Measurements from ENCODE around the gene CRYBB1. TPM values are rescaled to one million over a fixed set of nuclear protein-coding genes. Genes with fewer than 3 reads are reported as not detected.

The CRYBB1 gene
- polyA plus RNA-seq, 1 of the 3 experiments (the other 2 are of a cell fraction) = 0.05 TPM

GRCh38 chr22:26620197-26620596, 2.4 kb upstream of the CRYBB1 start:
- Histone ChIP-seq H3K36me3 (replicated peaks in 1 of 2; ENCODE audit: control insufficient read depth in 1 of 2, insufficient read depth in 2 of 2, low read length in 1 of 2) (no peaks in the 10 kb centered on the region), H3K4me3 (ENCODE audit: low read depth in 2 of 2, low read length in 1 of 2) (no peak overlapping the region), H3K4me1 (ENCODE audit: control insufficient read depth in 1 of 2, insufficient read depth in 2 of 2, low read depth in 1 of 2, low read length in 1 of 2) (peaks cover 0 to 23% of the 10 kb centered on the region in 2 experiments; a peak in 3 of 4 replicates), H3K27ac (ENCODE audit: low read depth in 2 of 2, low read length in 1 of 2) (no peak overlapping the region), H3K9me3 (no peaks in the 10 kb centered on the region), H3K4me2 (no peak overlapping the region), H3K9me2 (no peaks in the 10 kb centered on the region), H4K20me1 (ENCODE audit: insufficient read depth) (no peaks in the 10 kb centered on the region), H2AFZ (ENCODE audit: low read depth) (no peak overlapping the region), H3K79me2 (ENCODE audit: insufficient read depth) (no peaks in the 10 kb centered on the region), H3F3A (replicated peaks; ENCODE audit: insufficient read depth) (no peaks in the 10 kb centered on the region), H3K27me3 (ENCODE audit: insufficient read depth) (no peaks in the 10 kb centered on the region; the same call in 1 of the 2 replicates), H3K9ac (no peak overlapping the region)
- WGBS (ENCODE audit: low lambda C conversion rate) = 88% methylated on average over 2 of the region's 2 CpGs
- no peak for DNase-seq
- TF ChIP-seq SIN3A (IDR thresholded peaks at IDR 0.05; ENCODE audit: borderline replicate concordance, low read depth, low read length) (no peak), TCF12 (IDR thresholded peaks at IDR 0.05) (no peak), RCOR1 (IDR thresholded peaks at IDR 0.05; ENCODE audit: low read length) (no peak), IRF3 (IDR thresholded peaks at IDR 0.05; ENCODE audit: low read depth, low read length) (no peak), RFX5 (IDR thresholded peaks at IDR 0.05; ENCODE audit: low read length) (no peak), RAD21 (IDR thresholded peaks at IDR 0.05; ENCODE audit: low read length) (no peak), NFIC (IDR thresholded peaks at IDR 0.05; ENCODE audit: borderline replicate concordance) (no peak), TEAD4 (IDR thresholded peaks at IDR 0.05; ENCODE audit: borderline replicate concordance, insufficient read depth) (no peak), POLR2AphosphoS5 (IDR thresholded peaks at IDR 0.05; ENCODE audit: low read depth, low read length) (no peak)
- TF ChIP-seq, protein P1, sequence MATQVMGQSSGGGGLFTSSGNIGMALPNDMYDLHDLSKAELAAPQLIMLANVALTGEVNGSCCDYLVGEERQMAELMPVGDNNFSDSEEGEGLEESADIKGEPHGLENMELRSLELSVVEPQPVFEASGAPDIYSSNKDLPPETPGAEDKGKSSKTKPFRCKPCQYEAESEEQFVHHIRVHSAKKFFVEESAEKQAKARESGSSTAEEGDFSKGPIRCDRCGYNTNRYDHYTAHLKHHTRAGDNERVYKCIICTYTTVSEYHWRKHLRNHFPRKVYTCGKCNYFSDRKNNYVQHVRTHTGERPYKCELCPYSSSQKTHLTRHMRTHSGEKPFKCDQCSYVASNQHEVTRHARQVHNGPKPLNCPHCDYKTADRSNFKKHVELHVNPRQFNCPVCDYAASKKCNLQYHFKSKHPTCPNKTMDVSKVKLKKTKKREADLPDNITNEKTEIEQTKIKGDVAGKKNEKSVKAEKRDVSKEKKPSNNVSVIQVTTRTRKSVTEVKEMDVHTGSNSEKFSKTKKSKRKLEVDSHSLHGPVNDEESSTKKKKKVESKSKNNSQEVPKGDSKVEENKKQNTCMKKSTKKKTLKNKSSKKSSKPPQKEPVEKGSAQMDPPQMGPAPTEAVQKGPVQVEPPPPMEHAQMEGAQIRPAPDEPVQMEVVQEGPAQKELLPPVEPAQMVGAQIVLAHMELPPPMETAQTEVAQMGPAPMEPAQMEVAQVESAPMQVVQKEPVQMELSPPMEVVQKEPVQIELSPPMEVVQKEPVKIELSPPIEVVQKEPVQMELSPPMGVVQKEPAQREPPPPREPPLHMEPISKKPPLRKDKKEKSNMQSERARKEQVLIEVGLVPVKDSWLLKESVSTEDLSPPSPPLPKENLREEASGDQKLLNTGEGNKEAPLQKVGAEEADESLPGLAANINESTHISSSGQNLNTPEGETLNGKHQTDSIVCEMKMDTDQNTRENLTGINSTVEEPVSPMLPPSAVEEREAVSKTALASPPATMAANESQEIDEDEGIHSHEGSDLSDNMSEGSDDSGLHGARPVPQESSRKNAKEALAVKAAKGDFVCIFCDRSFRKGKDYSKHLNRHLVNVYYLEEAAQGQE (IDR thresholded peaks at IDR 0.05; ENCODE audit: low read depth, low read length) = no peak
- TF ChIP-seq, protein P2, sequence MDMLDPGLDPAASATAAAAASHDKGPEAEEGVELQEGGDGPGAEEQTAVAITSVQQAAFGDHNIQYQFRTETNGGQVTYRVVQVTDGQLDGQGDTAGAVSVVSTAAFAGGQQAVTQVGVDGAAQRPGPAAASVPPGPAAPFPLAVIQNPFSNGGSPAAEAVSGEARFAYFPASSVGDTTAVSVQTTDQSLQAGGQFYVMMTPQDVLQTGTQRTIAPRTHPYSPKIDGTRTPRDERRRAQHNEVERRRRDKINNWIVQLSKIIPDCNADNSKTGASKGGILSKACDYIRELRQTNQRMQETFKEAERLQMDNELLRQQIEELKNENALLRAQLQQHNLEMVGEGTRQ (IDR thresholded peaks at IDR 0.05; ENCODE audit: borderline replicate concordance, low read depth, low read length) = no peak
- CTCF ChIA-PET = no interaction called here
- POLR2A ChIA-PET = no interaction called here

- no peak overlapping the region for H3K9ac ChIP-seq
- H3K79me2 ChIP-seq (ENCODE audit: insufficient read depth) = no peaks in the 10 kb centered on the region
- CTCF ChIA-PET = no interaction called here
- DNase-seq = no peak
- 63% methylated on average over 5 of the region's 6 CpGs for WGBS (ENCODE audit: low lambda C conversion rate)
- H3K4me1 ChIP-seq (ENCODE audit: control insufficient read depth in 1 of 2, insufficient read depth in 2 of 2, low read depth in 1 of 2, low read length in 1 of 2) = peaks cover 0 to 23% of the 10 kb centered on the region in 2 experiments; a peak in 3 of 4 replicates
- H4K20me1 ChIP-seq (ENCODE audit: insufficient read depth) = no peaks in the 10 kb centered on the region
- no peak overlapping the region for H3K27ac ChIP-seq (ENCODE audit: low read depth in 2 of 2, low read length in 1 of 2)
- POLR2A ChIA-PET = no interaction called here
- no peaks in the 10 kb centered on the region for H3K9me2 ChIP-seq
- no peak overlapping the region for H3K4me2 ChIP-seq
- H3K4me3 ChIP-seq (ENCODE audit: low read depth in 2 of 2, low read length in 1 of 2) = no peak overlapping the region
- TF ChIP-seq YY1 (IDR thresholded peaks at IDR 0.05; ENCODE audit: low read depth) (no peak), ZBTB33 (IDR thresholded peaks at IDR 0.05; ENCODE audit: borderline replicate concordance, low read depth) (no peak), JUND (IDR thresholded peaks at IDR 0.05) (no peak), TEAD4 (IDR thresholded peaks at IDR 0.05; ENCODE audit: borderline replicate concordance, insufficient read depth) (no peak), EP300 (IDR thresholded peaks at IDR 0.05; ENCODE audit: borderline replicate concordance in 1 of 2, low read depth in 1 of 2, low read length in 1 of 2) (no peak), MEF2A (IDR thresholded peaks at IDR 0.05; ENCODE audit: borderline replicate concordance, low read depth) (no peak), RFX5 (IDR thresholded peaks at IDR 0.05; ENCODE audit: low read length) (no peak)
- TF ChIP-seq, protein P3, sequence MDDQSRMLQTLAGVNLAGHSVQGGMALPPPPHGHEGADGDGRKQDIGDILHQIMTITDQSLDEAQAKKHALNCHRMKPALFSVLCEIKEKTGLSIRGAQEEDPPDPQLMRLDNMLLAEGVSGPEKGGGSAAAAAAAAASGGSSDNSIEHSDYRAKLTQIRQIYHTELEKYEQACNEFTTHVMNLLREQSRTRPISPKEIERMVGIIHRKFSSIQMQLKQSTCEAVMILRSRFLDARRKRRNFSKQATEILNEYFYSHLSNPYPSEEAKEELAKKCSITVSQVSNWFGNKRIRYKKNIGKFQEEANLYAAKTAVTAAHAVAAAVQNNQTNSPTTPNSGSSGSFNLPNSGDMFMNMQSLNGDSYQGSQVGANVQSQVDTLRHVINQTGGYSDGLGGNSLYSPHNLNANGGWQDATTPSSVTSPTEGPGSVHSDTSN (IDR thresholded peaks at IDR 0.05) = no peak
- no peaks in the 10 kb centered on the region for H3K9me3 ChIP-seq
- H2AFZ ChIP-seq (ENCODE audit: low read depth) = no peak overlapping the region
- H3K36me3 ChIP-seq (replicated peaks in 1 of 2; ENCODE audit: control insufficient read depth in 1 of 2, insufficient read depth in 2 of 2, low read length in 1 of 2) = no peaks in the 10 kb centered on the region
- H3K27me3 ChIP-seq (ENCODE audit: insufficient read depth) = no peaks in the 10 kb centered on the region; the same call in 1 of the 2 replicates
- H3F3A ChIP-seq (replicated peaks; ENCODE audit: insufficient read depth) = no peaks in the 10 kb centered on the region
These were observed 1.7 kb upstream of the CRYBB1 start for GRCh38 chr22:26619510-26619909.
